ENCODE data around the gene ZFPL1.

ZFPL1 gene

DNA sequence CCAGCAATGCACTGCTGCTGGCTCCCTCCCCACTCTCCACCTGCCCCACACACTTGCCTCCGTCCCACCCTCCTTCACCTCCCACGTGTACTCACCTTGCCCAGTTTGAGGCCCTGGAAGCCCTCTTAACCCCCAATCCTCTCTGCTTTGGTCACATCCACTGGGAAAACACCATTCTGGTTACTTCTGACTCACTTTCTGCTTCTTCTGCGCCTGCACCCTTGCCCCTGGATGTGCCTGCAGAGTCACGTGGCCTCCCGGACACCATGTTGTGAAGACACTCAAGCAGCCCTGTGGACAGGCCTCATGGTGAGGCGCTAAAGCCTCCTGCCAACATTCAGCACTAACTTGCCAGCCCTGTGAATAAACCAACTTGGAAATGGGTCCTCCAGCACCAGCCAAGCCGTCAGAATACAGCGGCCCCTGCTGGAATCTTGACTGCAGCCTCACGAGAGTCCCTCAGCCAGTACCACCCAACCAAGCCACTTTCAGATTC, 23.1 kb upstream of the ZFPL1 start:
- DNase-seq (ENCODE audit: low read depth): no peak

DNA sequence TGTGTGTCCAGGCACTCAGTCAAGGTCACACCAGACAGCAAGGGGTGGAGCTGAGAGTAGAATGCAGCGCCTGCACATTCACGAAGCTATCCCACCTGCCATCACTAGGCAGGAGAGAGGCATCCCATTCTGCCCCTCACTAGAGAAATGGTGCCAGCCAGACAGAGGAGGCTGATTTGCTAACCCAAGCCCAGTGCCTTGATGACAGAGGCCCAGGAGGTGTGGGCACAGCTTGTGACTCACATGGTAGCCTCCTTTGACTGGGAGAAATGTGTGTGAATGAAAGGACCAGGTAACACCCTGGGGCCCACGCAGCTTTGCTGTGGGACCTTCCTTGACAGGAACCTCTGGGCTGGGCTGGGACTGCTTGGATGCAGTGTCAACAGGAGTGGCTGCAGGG, 20.5 kb upstream of the ZFPL1 start:
- no peak for DNase-seq (ENCODE audit: low read depth)

DNA sequence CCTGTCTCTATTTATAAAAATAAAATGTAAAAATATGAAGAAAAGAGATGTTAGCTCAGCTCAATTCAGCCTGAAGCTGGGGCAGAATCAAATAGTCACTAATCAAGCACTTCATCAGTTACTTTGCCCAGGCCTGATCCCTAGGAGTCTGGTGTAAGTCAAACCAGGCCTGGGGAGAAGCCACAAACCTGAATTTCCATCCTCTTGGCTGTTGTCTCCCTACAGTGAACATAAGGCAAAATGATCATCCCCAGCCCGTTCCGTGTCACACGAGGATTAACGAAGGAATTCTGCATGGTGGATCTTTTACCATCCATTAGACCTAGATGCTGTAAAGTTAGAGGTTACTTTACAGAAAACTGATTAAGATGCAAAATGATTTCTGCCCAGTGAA, 19.2 kb upstream of the ZFPL1 start:
- DNase-seq (ENCODE audit: low read depth): no peak

DNA sequence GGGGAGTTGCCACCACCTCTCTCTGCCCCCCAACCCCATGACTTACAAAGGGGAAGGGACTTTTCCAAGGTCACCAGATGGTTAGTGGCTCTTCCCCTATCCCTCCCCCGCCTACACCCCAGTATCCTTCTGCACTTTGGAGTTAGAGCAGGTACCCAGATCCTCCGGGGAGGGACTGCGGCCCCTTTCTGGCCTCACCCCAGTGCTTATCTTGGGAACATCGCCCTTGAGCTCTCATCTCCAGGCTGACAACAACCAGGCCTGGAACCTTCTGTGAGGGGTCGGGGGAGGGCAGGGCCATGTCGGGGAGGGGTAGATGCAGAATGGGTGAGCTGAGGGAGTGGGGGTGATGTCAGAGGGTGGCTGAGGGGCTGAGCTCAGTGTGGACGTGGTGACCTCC, 18.2 kb upstream of the ZFPL1 start:
- no peak for DNase-seq (ENCODE audit: low read depth)

DNA sequence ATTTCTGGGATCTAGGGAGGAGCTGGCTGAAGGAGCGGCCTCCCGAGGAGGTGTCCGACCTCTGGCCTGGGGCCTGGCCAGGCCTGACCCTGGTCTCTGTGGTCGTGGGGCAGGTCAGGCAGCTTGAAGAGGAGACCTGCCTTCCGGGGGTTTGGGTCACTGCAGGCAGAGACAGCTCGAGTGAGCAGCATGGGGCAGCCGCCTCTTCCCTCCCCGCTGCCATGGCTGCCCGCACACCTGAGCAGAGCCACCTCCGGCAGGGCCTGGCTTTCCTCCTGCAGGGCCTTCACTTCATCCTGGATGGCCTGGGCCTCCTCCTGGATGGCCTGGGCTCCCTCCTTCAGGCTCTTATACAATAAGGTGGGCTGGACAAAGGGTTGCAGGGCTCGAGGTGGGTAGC, 17.7 kb upstream of the ZFPL1 start:
- DNase-seq (ENCODE audit: low read depth): no peak

DNA sequence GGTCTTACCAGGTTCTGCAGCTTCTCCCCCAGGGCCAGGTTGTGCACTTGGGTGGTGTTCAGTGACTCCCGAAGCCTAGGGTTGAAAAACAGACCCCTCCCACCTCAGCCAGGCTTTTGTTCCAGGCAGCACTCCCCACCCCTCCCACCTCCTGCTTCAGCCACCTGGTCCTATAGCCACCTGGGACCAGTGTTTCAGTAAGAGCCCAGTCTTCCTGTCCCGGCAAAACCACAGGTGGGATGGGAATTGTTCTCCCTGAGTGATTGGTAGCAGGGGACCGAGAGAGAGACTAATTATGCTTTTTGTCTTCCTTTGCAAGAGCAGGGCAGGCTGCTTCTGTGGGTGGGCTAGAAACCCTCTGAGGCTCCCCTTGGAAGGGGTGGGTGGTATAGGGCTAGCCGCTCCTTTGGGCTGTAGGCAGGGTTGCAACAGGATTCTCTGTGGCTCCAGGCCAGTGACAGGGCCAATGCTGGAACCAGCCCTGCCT, 17.2 kb upstream of the ZFPL1 start:
- no peak for DNase-seq (ENCODE audit: low read depth)

DNA sequence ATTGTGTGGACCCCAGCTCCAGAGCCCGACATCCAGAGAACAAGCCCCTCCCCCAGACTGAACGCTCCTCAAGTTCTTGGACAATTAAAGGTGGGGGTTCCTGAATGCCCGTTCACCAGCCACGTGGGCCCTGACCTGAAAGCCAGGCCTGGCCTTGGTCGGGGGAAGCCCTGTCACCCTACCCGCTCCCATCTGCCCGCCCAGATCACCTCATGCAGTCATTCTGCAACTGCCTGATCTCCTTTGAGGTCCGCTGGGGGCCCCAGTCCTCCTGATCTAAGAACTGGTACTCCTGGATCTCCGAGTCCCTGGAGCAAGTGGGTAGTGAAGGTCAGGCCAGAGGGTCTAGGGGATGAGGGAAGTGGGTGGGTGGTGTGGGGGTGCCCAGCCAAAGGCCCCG, 16.6 kb upstream of the ZFPL1 start:
- no peak for DNase-seq (ENCODE audit: low read depth)

DNA sequence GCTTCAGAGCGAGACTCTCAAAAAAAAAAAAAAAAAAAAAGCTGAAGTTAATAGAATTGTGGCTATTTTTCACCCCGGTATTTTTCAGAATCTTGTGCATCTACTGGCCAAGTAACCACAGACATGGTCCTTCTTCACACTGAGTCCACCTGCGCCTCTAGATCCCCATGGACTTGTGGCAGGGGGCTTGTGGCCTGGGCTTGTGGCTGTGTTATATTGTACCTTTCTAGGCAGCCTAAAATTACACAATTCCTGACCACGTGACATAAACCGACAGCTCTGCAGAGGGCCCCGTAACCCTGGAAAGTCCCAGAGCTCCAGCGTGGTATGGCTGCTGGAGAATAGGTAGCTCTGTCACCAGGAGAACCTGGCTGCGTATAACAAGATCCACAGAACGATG, 14.8 kb upstream of the ZFPL1 start:
- no peak for DNase-seq (ENCODE audit: low read depth)

DNA sequence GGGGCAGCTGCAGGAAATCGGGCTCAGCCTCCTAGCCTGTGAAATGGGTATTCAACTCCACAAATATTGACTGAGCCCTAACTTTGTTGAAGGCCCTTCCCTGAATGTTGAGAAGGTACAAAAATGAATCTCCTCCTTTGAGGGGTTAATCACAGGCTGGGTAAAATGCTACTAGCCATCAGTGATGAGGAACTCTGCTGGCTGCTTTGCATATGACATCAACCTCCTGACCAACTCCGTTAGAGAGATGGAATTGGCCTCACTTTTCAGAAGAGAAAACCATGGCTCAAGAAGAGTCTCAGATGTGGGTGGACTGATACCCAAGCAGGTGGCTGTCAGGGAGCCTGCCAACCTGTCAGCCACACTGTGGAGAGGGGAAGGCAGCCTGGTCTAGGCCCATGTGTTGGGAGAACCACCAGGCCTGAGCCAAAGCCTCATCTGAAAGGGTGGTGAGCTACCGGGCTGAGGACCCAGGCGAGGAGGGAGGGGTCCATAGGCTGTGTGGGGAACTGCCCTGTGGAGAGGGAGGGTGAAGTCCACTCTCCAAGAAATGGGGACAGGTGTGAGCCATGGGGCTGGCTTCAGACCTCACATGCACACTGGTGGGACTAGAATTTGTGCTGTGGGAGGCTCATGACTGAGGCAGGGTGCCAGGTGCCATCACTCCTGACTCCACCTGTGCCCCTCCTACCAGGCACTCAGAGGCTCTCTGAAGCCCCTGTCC, 12.0 kb upstream of the ZFPL1 start:
- no peak for DNase-seq (ENCODE audit: low read depth)

DNA sequence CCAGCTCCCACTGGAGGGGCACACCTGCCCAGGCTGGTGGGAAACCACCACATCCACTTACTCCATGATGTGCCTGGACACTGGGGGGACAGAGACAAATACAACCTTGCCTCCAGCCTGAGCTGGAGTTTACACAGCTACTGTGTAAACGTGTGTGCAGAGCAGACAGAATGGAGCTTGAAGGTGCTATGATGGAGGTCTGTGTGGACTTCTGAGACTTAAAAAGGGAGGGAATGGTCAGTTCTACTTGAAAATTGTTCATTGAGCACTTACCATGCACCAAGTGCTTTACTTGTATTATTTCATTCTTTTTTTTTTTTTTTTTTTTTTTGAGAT, 11.4 kb upstream of the ZFPL1 start:
- no peak for DNase-seq (ENCODE audit: low read depth)

DNA sequence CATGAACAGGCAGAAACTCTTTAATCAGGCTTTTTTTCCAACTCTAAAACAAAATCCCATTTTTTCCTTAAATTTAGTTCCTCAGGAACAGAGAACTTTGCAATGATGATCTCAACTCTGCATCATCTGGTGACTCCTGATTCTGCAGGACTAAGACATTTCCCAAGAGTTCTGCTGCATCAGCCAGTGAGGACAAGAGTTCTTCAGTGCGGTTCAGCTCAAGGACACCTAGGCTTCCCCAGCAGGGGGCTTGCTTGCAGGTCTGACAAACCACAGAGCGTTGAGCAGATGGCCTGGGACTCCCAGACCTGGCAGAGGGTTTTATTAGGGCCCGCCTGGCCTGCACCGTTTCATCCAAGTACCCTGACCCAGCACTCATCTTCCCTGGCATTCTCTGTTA, 6.6 kb upstream of the ZFPL1 start:
- no peak for DNase-seq (ENCODE audit: low read depth)

DNA sequence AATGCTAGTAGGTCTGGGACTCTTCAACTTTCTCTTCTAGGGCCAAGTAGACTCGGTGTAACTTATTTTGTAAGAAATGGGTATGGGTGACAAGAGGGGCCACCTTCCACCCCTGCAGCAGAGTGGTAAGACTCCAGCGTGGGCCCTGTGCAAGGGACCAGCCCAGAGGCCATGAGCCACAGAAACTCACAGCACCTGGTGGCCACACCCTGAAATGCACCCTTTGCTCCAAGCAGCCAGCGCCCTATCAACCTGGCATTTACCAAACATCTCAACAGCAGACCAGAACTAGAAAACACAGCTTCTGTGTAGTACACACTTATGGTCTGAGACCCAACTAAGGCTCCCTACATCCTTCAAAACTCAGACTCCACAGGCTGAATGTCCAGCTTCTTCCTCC, 5.9 kb upstream of the ZFPL1 start:
- DNase-seq (ENCODE audit: low read depth): no peak

DNA sequence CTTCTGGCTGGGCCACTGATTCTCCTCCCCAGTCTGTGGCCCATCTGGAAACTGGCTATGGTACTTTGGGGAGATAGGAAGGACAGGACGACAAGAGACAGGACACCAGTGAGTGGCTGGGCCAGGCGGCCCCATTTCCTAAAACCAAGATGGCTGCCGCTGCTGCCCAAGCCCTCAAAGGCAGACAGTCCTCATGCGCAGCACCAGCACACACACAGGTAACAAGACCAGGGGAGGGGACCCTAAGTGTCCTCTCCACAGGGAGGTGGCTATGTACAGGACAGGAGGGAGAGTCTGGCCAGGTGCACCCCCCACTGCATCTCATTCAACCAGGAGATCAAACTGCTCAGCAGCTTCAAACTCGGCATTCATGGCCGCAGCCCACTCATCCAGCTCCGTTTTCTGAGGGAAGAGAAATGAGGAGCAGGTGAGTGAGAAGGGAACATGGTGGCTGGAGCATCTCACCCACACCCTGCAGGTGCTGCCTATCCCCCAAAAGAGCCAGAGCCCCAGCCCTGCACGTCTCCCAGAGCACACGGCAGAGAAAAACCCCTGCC, 5.2 kb upstream of the ZFPL1 start:
- DNase-seq (ENCODE audit: low read depth): no peak

DNA sequence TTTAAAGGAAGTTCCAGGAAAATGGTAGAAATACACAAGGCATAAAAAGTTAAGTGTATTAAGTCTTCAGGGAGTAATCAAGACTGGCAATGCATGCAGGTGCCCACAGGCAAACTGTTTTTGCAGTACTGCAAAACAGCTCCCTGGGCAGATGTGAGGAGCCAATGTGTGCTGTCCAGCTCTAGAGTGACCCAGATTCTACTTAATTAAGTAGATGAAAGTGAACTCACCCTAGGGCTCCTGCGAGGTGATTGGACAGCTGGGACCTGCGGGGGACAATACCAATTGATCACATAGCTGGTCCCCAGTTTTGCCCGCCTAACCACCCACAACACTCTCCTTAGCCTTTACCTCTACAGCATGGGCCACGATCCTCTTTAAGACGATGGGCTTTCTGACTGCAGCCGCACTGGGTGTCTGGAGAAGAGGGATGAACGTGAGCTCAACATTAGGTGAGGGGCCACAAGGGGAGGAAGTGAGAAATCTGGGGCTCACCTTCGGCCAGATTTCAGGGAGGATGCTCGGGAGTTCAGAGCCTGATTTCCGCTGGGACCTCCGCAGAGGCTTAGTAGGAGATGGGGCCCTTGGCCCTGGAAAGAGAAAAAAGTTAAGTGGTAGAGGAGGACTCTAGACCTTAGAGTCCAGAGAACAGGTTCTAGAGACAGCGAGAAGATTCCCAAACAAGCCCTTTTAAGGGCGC, 738 bp upstream of the ZFPL1 start:
- DNase-seq (ENCODE audit: low read depth): no peak

DNA sequence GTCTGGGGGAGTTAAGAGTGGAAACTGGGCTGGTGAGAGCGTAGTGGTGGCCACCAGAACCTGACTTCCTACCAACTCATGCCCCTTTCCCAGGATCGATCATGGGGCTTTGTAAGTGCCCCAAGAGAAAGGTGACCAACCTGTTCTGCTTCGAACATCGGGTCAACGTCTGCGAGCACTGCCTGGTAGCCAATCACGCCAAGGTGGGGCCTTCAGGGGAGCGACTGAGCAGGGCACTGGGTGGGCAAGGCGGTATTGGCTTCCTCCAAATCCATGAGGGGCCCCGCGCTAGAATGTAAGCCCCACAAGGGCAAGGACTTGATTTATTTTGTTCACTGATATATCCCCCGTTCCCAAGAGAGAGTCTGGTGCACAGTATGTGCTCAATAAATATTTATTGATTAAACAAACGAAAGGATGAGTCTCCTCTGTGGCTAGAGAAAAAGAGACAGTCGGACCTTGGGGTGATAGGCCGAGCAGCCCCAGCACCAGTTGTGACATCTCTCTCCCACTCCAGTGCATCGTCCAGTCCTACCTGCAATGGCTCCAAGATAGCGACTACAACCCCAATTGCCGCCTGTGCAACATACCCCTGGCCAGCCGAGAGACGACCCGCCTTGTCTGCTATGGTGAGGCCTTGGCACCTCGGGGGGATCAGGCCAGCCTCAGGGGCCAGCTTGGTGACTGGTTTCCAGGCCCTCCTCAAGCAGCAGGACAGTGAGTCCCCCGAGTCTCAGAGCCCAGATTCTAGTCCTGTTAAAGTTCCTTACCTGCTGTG, 765 bp downstream of the ZFPL1 start:
- no peak for DNase-seq (ENCODE audit: low read depth)

DNA sequence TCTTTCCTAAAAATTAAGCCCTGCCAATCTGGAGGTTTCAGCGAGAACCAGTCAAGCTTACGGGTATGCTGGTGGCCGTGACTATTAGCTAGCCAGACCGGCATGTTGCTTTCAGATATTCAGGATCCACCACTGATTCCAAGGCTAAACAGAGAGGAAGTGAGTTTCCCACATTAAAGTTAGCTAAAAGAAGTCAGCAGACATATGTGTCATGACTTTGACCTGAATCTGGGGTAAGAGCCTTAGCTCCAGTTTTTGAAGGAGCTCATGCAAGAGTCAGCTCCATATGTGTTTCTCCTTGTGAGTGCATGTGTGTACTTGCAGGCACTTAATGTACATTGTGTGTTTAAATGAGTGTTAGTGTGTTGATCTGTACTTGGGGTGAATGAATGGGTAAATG, 1.4 kb downstream of the ZFPL1 start:
- no peak for DNase-seq (ENCODE audit: low read depth)

DNA sequence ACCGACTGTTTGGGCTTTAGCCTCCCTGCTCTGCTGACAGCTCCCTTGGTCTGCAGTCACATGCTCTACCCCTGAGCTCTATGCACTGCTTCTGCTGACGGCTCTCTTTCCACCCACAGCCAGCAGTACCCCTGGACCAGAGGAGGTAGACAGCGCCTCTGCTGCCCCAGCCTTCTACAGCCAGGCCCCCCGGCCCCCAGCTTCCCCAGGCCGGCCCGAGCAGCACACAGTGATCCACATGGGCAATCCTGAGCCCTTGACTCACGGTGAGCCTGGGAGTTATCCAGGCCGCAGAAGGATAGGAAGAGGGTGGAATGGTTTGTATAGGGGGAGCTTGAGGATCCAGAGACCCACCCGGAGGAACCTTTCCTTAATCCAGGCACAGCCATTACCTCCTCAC, 2.8 kb downstream of the ZFPL1 start:
- no peak for DNase-seq (ENCODE audit: low read depth)

DNA sequence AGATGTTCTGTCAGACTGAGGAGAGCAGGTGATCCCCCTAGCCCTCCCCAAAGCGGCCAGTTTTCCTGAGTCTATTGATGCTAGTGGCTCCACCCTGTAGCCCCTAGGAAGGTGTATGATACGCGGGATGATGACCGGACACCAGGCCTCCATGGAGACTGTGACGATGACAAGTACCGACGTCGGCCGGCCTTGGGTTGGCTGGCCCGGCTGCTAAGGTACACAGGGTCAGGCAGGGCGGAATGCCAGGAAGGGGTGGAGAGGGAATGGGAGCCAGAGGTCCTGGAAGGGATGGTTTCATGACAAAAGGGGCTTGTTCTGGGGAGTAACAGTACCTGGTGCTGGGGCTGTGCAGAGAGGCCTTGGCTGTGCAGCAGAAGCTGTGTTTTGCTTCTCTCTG, 3.2 kb downstream of the ZFPL1 start:
- no peak for DNase-seq (ENCODE audit: low read depth)

DNA sequence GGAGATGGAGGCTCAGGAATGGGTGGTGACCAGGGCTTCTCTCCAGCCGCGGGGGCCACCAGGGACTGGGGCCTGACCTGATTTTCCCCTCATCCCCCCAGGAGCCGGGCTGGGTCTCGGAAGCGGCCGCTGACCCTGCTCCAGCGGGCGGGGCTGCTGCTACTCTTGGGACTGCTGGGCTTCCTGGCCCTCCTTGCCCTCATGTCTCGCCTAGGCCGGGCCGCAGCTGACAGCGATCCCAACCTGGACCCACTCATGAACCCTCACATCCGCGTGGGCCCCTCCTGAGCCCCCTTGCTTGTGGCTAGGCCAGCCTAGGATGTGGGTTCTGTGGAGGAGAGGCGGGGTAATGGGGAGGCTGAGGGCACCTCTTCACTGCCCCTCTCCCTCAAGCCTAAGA, 3.8 kb downstream of the ZFPL1 start:
- DNase-seq (ENCODE audit: low read depth): no peak

DNA sequence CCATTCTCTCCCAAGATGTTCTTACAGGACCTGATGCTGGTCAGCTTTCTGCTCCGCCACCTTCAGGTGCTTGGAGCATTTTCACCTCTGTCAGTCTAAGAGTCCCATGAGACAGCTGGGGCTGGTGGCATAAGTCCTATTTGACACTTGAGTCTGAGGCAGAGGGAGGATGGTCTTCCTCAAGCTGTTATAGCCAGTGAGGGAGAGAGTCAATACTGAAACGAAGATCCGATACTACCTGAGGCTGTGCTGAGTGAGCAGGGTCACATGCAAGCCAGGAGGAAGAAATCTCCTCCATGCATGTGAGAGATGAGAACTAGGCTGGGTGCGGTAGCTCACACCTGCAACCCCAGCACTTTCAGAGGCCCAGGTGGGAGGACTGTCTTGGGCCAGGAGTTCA, 5.6 kb downstream of the ZFPL1 start:
- no peak for DNase-seq (ENCODE audit: low read depth)

DNA sequence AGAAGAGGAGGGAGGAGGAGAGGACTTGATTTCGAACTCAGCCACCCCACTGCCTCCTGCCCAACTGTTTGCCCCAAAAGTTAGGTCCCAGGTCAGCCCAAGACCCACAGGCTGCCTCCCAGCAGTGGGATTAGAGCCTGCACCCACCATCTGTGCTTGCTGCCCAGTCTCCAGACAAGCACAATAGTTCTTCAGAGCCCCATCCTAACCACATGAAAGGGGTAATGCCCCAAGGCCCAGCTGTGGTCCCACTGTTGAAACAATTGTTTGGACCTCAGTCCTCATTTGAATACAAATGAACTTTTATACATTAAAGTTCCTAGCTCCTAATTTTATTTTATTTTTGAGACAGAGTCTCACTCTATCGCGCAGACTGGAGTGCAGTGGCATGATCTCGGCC, 6.6 kb downstream of the ZFPL1 start:
- DNase-seq (ENCODE audit: low read depth): no peak

DNA sequence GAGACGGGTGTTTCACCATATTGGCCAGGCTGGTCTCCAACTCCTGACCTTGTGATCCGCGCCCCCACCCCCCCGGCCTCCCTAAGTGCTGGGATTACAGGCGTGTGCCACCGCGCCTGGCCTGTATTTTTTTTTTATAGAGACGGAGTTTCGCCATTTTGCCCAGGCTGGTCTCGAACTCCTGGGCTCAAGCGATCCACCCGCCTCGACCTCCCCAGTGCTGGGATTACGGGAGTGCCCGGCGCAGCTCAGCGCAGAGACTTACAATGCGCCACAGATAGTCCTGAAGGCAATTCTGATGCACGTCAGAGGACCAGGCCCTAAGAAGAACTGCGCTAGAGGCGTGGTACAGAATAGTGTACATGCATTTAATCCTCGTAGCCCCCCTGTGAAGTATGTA, 11.4 kb downstream of the ZFPL1 start:
- DNase-seq (ENCODE audit: low read depth): no peak

Data from CMK (cell line).